Esophagus squamous epithelium (tissue), 4 donors: ENCODE data around the gene PEX3.

Source experiments
- POLR2A ChIP-seq, 4 donors: fragments of 450-650 bp; IDR thresholded peaks; one replicate each; pipeline ENCODE4 v1.6.1; 2017; ENCODE audit warnings: antibody characterized with exemption in 4 of 4, mild to moderate bottlenecking in 4 of 4, moderate library complexity in 3 of 4
- TF ChIP-seq, protein P1 (sequence below), 6 experiments: fragments of 450-650 bp in 4 of 6; fragments of 200-600 bp in 2 of 6; sonication (generic) in 2 of 6; IDR thresholded peaks; one replicate each; pipeline ENCODE4 v1.5.1; 2016 to 2019; ENCODE audit warnings: antibody characterized with exemption in 6 of 6, mild to moderate bottlenecking in 4 of 6, moderate library complexity in 4 of 6

DNA sequence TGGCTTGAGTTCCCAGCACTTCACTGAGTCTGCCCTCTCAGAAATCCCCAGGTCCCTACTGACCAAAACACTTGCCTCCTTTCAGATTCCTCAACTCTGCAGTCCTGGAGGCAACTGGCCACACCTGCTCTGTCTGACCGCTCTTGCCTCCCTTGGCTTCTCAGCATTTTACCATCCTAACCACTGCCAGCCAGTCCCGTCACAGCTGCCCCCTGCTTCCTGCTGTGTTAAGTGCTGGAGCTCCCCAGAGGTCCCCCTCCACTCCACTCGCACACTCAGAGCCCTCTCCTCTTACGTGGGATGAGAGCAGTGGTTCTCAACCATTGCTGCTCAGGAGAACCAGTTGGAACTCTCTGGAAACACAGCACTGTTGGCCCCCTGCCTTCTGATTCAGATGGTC, 20.6 kb upstream of the PEX3 start:
- TF ChIP-seq, protein P1, sequence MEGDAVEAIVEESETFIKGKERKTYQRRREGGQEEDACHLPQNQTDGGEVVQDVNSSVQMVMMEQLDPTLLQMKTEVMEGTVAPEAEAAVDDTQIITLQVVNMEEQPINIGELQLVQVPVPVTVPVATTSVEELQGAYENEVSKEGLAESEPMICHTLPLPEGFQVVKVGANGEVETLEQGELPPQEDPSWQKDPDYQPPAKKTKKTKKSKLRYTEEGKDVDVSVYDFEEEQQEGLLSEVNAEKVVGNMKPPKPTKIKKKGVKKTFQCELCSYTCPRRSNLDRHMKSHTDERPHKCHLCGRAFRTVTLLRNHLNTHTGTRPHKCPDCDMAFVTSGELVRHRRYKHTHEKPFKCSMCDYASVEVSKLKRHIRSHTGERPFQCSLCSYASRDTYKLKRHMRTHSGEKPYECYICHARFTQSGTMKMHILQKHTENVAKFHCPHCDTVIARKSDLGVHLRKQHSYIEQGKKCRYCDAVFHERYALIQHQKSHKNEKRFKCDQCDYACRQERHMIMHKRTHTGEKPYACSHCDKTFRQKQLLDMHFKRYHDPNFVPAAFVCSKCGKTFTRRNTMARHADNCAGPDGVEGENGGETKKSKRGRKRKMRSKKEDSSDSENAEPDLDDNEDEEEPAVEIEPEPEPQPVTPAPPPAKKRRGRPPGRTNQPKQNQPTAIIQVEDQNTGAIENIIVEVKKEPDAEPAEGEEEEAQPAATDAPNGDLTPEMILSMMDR (IDR thresholded peaks at IDR 0.05): no peak
- TF ChIP-seq POLR2A (IDR thresholded peaks at IDR 0.05): no peak
